ENCODE results near the gene METTL4. TPM values are rescaled to one million over a fixed set of nuclear protein-coding genes. Genes with fewer than 3 reads are reported as not detected.
"Not testable (repeated sequence)": the region's sequence is repeated elsewhere in the genome, so short reads cannot be mapped to it uniquely, and the experiment has no call there.

The METTL4 gene
- total RNA-seq, 1 donor from 2014 or later: 16.7 TPM

DNA sequence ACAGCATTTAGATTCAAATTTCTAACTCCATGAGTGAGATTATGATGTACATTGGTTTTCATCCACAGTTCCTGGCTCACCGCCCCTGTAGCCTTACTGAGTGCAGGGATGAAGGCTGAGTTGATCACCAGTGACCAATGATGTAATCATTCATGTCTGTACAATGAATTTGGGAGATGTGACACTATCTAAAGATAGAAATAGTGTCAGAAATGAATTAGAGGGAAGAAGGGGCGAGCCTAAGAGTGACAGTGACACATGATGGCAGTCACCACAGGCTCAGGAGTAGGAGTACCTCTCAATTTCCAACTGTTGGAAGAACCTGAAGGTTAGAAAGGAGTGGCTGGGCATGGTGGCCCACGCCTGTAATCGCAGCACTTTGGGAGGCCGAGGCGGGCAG lies 3.2 kb downstream of the METTL4 start:
- FAIRE-seq (no peak), DNase-seq (ENCODE audit: low spot score in 2 of 2) (no peak)

- no peak for DNase-seq (ENCODE audit: low spot score in 2 of 2)
- FAIRE-seq: no peak
Measured at GRCh38 chr18:2564373-2564772, 6.9 kb downstream of the METTL4 start.

GRCh38 chr18:2559249-2559648 lies 12.1 kb downstream of the METTL4 start:
- FAIRE-seq: no peak
- no peak for DNase-seq (ENCODE audit: low spot score in 2 of 2)

GRCh38 chr18:2557536-2557935 lies 13.8 kb downstream of the METTL4 start:
- no peak for DNase-seq (ENCODE audit: low spot score in 2 of 2)
- no peak for FAIRE-seq

DNA sequence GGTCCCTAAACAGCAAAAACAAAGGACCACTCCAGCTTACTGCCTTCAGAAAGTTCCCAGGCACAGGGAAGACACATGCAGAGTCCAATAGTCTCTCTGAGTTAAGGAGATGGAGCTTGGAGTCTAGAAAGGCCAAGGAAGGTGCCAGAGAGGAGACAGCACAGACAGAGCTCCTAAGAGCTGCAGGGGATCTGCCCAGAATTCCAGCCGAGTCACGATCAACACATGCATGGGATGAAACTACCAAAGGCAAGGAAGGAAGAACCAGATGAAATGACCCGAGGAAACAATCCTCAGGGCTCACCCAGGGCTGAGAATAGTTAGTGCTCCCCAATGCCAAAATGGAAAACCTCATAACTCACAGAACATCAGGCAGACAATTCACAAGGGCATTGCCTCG lies 15.4 kb downstream of the METTL4 start:
- no peak for FAIRE-seq
- DNase-seq (ENCODE audit: low spot score in 2 of 2): no peak

GRCh38 chr18:2554696-2555095 lies 16.6 kb downstream of the METTL4 start:
- no peak for DNase-seq (ENCODE audit: low spot score in 2 of 2)
- FAIRE-seq: no peak

- DNase-seq (ENCODE audit: low spot score in 2 of 2) (no peak), FAIRE-seq (no peak)
Measured at GRCh38 chr18:2551425-2551824, 19.9 kb downstream of the METTL4 start.

DNA sequence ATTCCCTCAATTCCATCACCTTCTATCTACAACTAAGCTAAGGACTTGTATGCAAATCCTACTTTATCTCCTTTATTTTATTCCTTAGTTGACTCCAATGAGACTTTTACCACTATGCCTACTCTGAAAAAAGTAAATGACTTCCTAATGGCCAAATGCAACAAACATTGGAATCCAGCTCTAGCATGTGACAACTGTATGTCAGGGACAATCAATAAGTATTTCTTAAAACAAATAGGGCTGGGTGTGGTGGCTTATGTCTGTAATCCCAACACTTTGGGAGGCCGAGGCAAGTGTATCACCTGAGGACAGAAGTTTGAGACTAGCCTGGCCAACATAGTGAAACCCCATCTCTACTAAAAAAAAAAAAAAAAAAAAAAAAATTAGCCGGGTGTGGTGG lies 21.8 kb downstream of the METTL4 start:
- no peak for DNase-seq (ENCODE audit: low spot score in 2 of 2)
- no peak for FAIRE-seq

DNA sequence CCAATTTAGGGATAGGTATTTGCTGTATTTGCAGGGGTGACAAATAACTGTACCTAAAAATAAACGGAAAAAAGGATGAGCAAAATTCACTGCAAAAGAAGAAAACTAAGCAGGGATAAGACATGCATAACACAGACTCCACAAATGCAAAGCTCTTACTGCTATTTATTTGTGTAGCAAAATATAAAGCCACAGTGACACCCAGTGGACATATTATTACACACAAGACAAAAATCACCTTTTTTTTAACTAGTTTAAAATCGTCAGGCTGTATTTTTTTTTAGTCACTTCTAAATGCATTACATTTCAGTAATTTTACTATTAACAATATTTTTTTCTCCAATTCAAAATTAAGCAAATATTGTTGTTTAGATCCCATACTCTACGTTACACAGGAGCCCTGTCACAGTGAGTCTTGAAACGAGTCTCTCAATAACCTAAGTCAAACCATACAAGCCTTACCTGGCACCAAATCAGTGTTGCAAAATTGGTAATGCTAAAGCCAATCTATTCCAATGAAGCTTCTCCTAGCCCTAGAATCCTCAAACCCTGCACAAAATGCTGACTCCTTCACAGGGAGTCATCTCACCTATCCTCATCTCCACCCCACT lies 23.7 kb downstream of the METTL4 start:
- peak; percentile 95 for FAIRE-seq
- peak; percentile 11 to 37 for DNase-seq (ENCODE audit: low spot score in 2 of 2)

DNA sequence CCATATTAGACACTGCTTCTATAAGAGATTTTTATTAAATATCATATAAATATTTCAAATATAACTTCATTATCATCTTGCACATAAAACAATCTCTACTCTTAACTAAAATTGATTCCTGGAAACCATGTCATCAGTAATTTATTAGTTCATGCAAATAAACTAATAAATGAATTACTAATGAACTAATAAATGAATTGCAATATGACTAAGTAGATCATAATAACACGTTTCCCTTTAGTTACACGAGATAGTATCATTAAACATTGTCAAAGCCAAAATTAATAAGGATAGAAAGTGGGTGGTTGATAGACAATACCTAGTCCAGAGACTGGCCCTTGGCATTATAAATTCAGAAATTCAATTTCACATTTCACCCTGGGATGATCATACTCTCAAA lies 26.1 kb downstream of the METTL4 start:
- DNase-seq (ENCODE audit: low spot score in 2 of 2) (no peak), FAIRE-seq (peak; percentile 24)

GRCh38 chr18:2541925-2542563 lies 29.3 kb downstream of the METTL4 start:
- FAIRE-seq: peak; percentile 97
- DNase-seq (ENCODE audit: low spot score in 2 of 2): not testable (repeated sequence)

GRCh38 chr18:2540575-2540974 lies 30.7 kb downstream of the METTL4 start:
- DNase-seq (ENCODE audit: low spot score in 2 of 2) (no peak), FAIRE-seq (no peak)

DNA sequence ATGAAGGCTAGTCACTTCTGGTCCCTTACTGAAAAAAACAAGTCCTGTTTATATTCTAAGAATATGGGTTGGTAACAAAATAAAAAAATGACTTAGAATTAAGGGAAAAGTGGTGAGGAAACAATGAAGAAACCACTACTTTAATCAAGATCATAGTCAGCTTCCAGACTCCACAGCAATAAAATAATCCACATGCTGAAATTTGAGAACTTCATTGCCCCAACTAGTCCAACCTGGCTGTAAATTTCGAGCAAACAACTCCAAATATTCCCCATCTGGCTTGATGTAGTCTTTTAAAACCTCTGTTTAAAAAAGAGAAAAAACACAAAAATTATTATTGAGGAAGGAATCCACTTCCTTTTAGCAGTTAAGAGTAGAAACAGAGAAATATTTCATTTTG lies 32.5 kb downstream of the METTL4 start:
- DNase-seq (ENCODE audit: low spot score in 2 of 2): no peak
- FAIRE-seq: no peak

DNA sequence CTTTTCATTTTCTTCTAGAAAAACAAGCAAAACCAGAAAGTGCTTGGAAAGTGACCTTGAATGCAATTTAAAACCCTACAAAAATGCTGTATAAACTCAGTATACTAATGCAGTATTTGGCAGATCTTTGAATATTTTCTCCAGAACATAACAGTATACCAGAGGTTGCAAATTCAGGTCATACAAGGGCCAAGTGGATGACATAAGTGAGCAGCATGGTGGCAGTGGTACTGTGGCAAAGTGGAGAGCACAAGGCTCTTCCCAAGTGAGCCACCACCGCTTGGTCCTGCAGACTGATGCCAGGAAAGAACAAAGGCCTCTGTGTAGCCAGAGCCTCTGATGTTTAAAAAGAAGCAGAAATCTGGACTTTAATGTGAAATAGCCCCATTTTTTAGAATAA lies 33.1 kb downstream of the METTL4 start:
- FAIRE-seq: no peak
- DNase-seq (ENCODE audit: low spot score in 2 of 2): peak in 1 of 2 donors; percentile 14

- no peak for DNase-seq (ENCODE audit: low spot score in 2 of 2)
- FAIRE-seq: no peak
Measured at GRCh38 chr18:2537296-2537695, 34.0 kb downstream of the METTL4 start.

DNA sequence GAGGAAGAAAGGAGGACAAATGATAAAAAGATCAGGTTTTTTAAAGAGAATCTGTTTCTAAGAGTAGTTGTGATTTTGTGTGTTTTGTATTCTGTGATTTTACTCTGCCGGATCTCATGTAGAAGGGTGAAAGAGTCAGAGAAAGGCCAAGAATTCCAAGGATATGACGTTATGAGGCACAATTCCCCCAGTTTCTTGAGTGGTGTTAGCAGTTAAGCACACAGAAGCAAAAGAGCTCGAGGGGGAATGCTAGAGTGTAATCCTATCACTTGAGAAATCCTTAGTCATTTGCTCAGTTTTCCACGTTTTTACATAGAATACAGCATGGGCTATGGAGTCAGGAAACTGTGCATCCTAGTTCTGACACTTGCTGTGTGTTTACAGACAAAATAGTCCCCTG lies 34.8 kb downstream of the METTL4 start:
- DNase-seq (ENCODE audit: low spot score in 2 of 2) (no peak), FAIRE-seq (no peak)

GRCh38 chr18:2536063-2536462 lies 35.2 kb downstream of the METTL4 start:
- FAIRE-seq: no peak
- no peak for DNase-seq (ENCODE audit: low spot score in 2 of 2)

DNA sequence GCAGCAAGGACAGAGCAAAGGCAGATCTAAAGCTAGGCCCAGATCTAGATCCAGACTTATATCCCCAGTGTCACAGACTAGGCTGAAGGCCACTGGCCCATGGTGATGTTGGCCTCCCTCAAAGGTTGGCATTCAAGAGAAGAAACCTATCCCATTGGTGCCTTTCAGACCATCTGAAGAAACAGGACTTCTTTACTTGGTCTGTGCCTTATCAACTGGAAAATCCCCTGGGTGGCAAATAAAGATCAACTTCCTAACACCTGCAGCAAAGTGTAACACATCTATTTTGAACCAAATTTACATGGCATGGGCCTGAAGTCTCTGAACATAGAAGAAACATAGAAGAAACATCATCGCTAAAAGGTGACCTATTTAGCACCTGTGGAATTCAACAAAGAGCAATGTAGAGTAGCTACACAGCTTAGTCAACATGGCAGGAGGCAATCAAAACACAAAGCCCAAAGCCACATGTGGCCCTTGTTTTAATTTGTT lies 35.8 kb downstream of the METTL4 start:
- FAIRE-seq (no peak), DNase-seq (ENCODE audit: low spot score in 2 of 2) (no peak)

GRCh38 chr18:2534906-2535305 lies 36.4 kb downstream of the METTL4 start:
- FAIRE-seq: no peak
- DNase-seq (ENCODE audit: low spot score in 2 of 2): no peak

GRCh38 chr18:2532797-2533196 lies 38.5 kb downstream of the METTL4 start:
- DNase-seq (ENCODE audit: low spot score in 2 of 2) (no peak), FAIRE-seq (no peak)

DNA sequence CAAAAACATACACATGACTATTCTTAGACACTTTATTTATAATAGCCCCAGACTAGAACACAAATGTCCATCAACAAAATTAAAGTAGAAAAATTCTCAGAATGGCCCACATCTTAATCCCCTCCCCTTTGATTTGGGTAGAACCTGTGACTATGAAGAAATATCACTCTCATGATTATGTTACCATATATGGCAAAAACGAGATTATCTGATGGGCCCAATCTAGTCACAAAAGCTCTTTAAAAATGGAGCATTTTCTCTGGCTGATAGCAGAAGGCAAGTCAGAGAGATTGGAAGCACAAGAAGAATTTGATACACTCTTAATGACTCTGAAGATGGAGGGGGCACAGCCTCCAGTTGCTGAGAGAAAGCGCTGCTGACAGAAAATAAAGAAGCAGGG lies 39.6 kb downstream of the METTL4 start:
- FAIRE-seq (no peak), DNase-seq (ENCODE audit: low spot score in 2 of 2) (no peak)

- FAIRE-seq (no peak), DNase-seq (ENCODE audit: low spot score in 2 of 2) (no peak)
Measured at GRCh38 chr18:2529154-2529553, 42.2 kb downstream of the METTL4 start.

Data from frontal cortex (tissue), 4 donors.